Ovary (tissue), 3 donors: ENCODE data around the gene TENT4A.

ENCODE experiments used
- CTCF ChIP-seq, 3 donors: fragments of 450-650 bp in 2 of 3; fragments of 200-600 bp in 1 of 3; IDR thresholded peaks; one replicate each; pipeline versions ENCODE4 v1.5.1 to v1.8.0; 2016 to 2022; ENCODE audit warnings: antibody characterized with exemption in 3 of 3, mild to moderate bottlenecking in 1 of 3
- POLR2A ChIP-seq: fragments of 450-650 bp; IDR thresholded peaks from one replicate; pipeline ENCODE4 v1.6.1; 2017; ENCODE audit warnings: antibody characterized with exemption, mild to moderate bottlenecking, moderate library complexity
- donor health status: DM: no; HTN: no; CAD: no.

- TF ChIP-seq POLR2A (no peak), CTCF (IDR thresholded peaks at IDR 0.05) (no peak)
Measured at GRCh38 chr5:6730807-6731206, 17.6 kb downstream of the TENT4A start.
